HepG2 (cell line): ENCODE results near the gene YIPF1.

Source experiments
- CC2D1A ChIP-seq: sonication (generic); formaldehyde crosslinking; IDR thresholded peaks from 2 replicates; pipeline ENCODE4 v1.8.1; 2023; ENCODE audit warnings: mild to moderate bottlenecking, missing genetic modification reagents
- CTCF ChIP-seq: sonication (generic); formaldehyde crosslinking; IDR thresholded peaks from 2 replicates; pipeline ENCODE4 v1.5.0; 2020; ENCODE audit warnings: mild to moderate bottlenecking, missing genetic modification reagents, moderate library complexity
- DR1 ChIP-seq: sonication (generic); formaldehyde crosslinking; IDR thresholded peaks from 2 replicates; pipeline ENCODE4 v1.8.0; 2021; ENCODE audit warnings: mild to moderate bottlenecking, missing genetic modification reagents, inconsistent platforms
- ELF1 ChIP-seq: sonication (generic); formaldehyde crosslinking; IDR thresholded peaks from 2 replicates; pipeline ENCODE4 v1.4.0; 2020; ENCODE audit warnings: missing genetic modification reagents
- HNF1A ChIP-seq, 2 experiments: sonication (generic) in 1 of 2; formaldehyde crosslinking in 1 of 2; IDR thresholded peaks; 2 replicates each; pipeline versions ENCODE4 v1.4.0 to v1.6.1; 2016 to 2020; ENCODE audit warnings: borderline replicate concordance in 1 of 2, low read depth in 1 of 2, mild to moderate bottlenecking in 1 of 2, missing genetic modification reagents in 1 of 2
- KLF16 ChIP-seq, 2 experiments: sonication (generic) in 1 of 2; formaldehyde crosslinking in 1 of 2; IDR thresholded peaks; 2 replicates each; pipeline versions ENCODE4 v1.6.1 to v1.8.0; 2016 to 2023; ENCODE audit warnings: missing genetic modification reagents in 2 of 2, missing compliant biosample characterization in 1 of 2
- NR2F6 ChIP-seq, 2 experiments: IDR thresholded peaks; 2 replicates each; pipeline ENCODE4 v1.6.1; 2016; ENCODE audit warnings: antibody characterized with exemption in 1 of 2, mild to moderate bottlenecking in 1 of 2
- PREB ChIP-seq: sonication (generic); formaldehyde crosslinking; IDR thresholded peaks from 2 replicates; pipeline ENCODE4 v1.4.0; 2020; ENCODE audit warnings: missing genetic modification reagents
- RAD21 ChIP-seq: fragments of 450-650 bp; formaldehyde crosslinking; IDR thresholded peaks from 2 replicates; pipeline ENCODE4 v1.5.0; 2020; ENCODE audit warnings: mild to moderate bottlenecking
- STAG1 ChIP-seq: sonication (generic); formaldehyde crosslinking; IDR thresholded peaks from 2 replicates; pipeline ENCODE4 v1.4.0; 2020; ENCODE audit warnings: missing genetic modification reagents
- ZNF292 ChIP-seq: sonication (generic); formaldehyde crosslinking; IDR thresholded peaks from 2 replicates; pipeline ENCODE4 v1.8.1; 2022; ENCODE audit warnings: mild to moderate bottlenecking, low read depth, missing genetic modification reagents, borderline replicate concordance
- ZNF33A ChIP-seq: sonication (generic); formaldehyde crosslinking; IDR thresholded peaks from 2 replicates; pipeline ENCODE4 v1.5.1; 2020; ENCODE audit warnings: missing genetic modification reagents, mild to moderate bottlenecking, moderate library complexity, borderline replicate concordance
- ZNF777 ChIP-seq: sonication (generic); formaldehyde crosslinking; IDR thresholded peaks from 2 replicates; pipeline ENCODE4 v1.4.0; 2020; ENCODE audit warnings: missing genetic modification reagents
- ZNF879 ChIP-seq: sonication (generic); formaldehyde crosslinking; IDR thresholded peaks from 2 replicates; pipeline ENCODE4 v1.8.1; 2023; ENCODE audit warnings: missing genetic modification reagents

- TF ChIP-seq CC2D1A (CRISPR knock-in tag): no peak
- no peak for TF ChIP-seq STAG1 (CRISPR knock-in tag)
- TF ChIP-seq RAD21 (CRISPR knock-in tag): no peak
- no peak for TF ChIP-seq ZNF777 (CRISPR knock-in tag)
- no peak for TF ChIP-seq CTCF (CRISPR knock-in tag)
- TF ChIP-seq HNF1A (IDR thresholded peaks at IDR 0.05; ENCODE audit: low read depth): no peak
- TF ChIP-seq HNF1A (CRISPR knock-in tag; IDR thresholded peaks at IDR 0.05; ENCODE audit: borderline replicate concordance): no peak
- no peak for TF ChIP-seq KLF16 (CRISPR knock-in tag; IDR thresholded peaks at IDR 0.05)
- no peak for TF ChIP-seq ELF1
- TF ChIP-seq DR1 (CRISPR knock-in tag): no peak
- TF ChIP-seq NR2F6 (IDR thresholded peaks at IDR 0.05): peak; percentile 24; the same call in 1 of the 2 replicates
- TF ChIP-seq NR2F6 (CRISPR knock-in tag; IDR thresholded peaks at IDR 0.05): no peak
- no peak for TF ChIP-seq ZNF33A (CRISPR knock-in tag)
- no peak for TF ChIP-seq PREB (CRISPR knock-in tag)
- no peak for TF ChIP-seq ZNF292 (CRISPR knock-in tag)
- no peak for TF ChIP-seq ZNF879 (CRISPR knock-in tag)
These were observed 10.1 kb upstream of the YIPF1 start for GRCh38 chr1:53899708-53900107.
